ENCODE data around the gene NEB.
A peak's percentile ranks its signal among the peaks of the same experiment; 100 is the strongest.
"Not testable (repeated sequence)": the region's sequence is repeated elsewhere in the genome, so short reads cannot be mapped to it uniquely, and the experiment has no call there.

NEB gene

DNA sequence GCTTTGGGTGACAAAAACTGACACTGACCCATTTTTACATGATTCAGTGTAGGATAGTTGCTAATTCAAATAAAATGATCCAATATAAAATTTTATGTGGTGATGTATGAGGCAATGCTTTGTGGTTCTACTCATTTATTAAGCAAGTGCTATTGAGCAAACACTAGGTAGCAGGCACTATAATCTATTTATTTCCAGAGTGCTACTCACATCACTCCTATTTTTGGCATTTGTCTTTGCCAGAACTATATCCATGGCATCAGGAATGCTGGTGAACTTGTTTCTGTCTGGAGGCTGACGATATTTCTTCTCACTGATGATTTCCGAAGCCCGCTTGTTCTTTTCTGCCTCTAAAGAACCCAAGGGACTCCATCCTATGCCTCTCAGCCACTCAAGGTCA is 84.3 kb downstream of the NEB start:
- FAIRE-seq, result no peak

DNA sequence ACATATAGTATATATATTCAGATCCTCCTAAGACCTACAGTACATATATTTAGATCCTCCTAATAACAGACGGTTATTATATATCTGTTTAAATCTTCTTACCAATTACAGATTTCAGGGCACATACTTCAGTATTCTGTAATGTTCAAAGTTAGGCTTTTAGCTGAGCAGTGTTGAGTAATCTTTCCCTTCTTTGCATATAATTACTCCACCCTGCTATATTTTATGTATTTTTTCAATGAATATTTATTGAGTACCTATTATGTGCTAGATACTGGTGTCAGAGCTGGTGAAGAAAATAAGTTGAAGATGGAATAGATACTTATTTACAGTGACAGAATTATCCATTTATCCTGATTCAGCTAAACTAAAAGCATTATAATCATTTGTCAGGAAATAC is 84.9 kb downstream of the NEB start:
- FAIRE-seq, result no peak

- FAIRE-seq, result not testable (repeated sequence)
Observed at GRCh38 chr2:151646512-151646911, 87.8 kb downstream of the NEB start.

GRCh38 chr2:151644580-151644979 is 89.7 kb downstream of the NEB start:
- no peak for FAIRE-seq

- FAIRE-seq, result not testable (repeated sequence)
Observed at GRCh38 chr2:151641895-151642294, 92.4 kb downstream of the NEB start.

GRCh38 chr2:151640087-151640486 is 94.2 kb downstream of the NEB start:
- no peak for FAIRE-seq

GRCh38 chr2:151638990-151639389 is 95.3 kb downstream of the NEB start:
- FAIRE-seq, result no peak

- no peak for FAIRE-seq
Observed at GRCh38 chr2:151638191-151638933, 95.9 kb downstream of the NEB start.

DNA sequence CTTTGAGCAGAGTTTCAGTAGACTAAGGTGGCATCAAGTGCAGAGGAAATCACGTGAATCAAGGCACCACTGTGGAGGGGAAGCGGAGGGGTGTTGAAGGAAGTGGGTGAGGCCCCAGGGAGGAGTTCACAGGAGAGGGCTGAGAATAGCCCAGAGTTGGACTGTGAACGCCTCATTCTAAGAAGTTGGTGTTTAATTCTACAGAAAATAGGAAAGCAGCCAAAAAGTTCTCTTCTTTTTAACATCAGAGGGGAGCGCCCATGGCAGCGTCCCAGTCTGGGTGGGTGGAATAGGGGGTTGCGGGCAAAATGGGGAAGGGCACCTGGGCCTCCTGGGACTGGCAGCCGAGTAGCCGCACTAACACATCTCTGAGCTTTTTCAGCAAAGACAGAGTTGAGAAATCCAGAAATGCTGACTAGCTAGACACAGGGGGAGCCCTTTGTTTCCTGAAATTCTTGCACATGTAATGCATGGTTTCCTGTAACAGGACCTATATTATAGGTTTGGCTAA is 97.0 kb downstream of the NEB start:
- no peak for FAIRE-seq

GRCh38 chr2:151634736-151635467 is 99.4 kb downstream of the NEB start:
- no peak for FAIRE-seq

DNA sequence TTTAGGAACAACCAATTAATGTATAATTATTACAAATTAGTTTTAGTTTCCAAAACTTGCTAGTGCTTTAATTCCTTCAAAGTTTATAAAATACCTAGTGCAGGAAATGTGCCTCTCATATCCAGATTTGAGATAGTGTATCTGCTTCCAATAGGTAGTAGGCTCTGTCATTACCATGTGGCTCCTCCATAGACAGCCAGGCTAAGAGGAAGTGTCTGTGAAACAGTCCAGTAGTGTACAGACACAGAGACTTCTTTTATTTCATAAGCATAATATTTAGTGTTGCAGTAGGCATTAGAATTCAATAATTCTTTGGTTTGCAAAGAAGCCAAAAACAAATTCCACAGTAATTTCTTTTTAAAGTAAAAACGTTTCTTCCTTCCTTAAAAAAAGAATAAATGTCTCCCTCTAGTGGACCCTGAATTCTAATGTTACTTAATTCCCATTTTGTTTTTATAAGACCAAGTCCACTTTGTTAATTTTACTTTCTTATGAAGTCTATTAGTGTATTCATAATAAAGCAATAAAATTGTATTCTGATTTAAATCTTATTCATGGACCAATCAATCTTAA is 101.2 kb downstream of the NEB start:
- FAIRE-seq, result peak; percentile 96

DNA sequence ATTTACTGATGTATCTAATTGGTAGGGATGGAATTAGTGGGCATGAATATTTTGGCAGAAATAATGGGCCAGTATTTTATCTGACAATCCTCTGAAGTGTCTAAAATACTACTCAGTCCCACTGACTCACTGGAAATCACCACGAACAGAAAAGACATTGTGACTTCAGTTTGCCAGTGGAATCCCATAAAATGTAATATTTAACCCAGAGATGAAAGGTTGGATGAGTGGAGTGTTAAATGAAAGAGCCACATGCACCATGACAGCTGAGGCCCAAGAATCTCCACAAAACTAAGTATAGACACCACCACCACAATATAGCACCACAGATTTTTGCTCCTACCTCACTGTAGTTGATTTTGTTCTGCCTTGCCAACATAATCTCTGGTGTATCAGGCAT is 103.9 kb downstream of the NEB start:
- no peak for FAIRE-seq

DNA sequence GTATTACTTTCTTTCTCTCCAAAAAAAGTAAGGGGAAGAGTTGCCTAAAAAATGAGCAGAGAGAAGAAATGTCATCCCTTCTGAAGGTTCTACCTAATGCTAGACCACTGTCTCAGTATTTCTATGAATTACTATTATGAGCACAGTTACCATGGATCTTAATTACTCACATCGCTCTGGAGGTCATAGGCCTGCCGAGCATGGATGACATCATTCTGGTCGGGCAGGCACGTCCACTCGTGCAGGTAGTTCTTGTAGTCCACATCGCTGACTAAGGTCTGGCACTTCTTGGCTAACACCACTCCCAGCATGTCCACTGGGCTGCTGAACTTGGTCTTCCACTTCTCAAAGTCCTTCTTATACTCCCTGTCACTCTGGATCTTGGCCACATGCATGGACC is 106.9 kb downstream of the NEB start:
- no peak for FAIRE-seq

GRCh38 chr2:151624271-151624670 is 110.0 kb downstream of the NEB start:
- FAIRE-seq, result no peak

DNA sequence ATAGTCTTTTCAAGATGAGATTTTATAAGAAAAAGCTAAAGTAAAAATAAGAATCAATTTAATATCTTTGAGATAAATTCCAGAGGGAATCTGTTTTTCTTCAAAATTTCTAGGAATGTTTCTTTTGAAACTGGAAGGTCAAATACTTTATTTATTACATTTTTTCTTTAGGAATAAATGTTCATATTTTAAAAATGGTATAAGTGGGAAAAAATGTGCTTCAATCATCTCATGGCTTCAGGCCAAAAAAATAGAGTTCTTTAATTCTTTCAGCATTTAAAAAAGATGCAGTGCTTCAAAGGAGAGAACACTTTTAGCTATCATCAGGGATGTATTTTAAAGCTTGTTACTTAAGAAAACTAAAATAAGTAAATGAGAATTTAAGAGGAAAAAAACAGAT is 110.6 kb downstream of the NEB start:
- FAIRE-seq, result no peak

DNA sequence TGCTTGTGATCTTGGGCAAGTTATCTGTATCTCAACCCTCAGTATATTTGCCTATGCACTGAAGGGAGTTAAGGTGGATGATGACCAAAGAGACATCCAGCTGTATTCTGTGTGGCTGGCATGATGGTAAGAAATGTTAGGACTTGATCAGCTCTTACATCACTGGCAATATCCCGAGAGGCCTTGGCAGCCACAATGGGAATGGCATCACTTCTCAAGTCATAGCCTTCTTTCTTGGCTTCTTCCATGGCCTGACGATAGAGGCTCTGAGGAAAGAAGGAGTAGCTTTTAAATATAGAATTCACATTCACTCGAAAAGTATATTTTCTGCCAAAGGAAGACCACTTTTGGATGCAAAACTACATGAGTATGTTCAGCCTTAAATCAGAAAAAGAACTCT is 113.5 kb downstream of the NEB start:
- FAIRE-seq, result no peak

DNA sequence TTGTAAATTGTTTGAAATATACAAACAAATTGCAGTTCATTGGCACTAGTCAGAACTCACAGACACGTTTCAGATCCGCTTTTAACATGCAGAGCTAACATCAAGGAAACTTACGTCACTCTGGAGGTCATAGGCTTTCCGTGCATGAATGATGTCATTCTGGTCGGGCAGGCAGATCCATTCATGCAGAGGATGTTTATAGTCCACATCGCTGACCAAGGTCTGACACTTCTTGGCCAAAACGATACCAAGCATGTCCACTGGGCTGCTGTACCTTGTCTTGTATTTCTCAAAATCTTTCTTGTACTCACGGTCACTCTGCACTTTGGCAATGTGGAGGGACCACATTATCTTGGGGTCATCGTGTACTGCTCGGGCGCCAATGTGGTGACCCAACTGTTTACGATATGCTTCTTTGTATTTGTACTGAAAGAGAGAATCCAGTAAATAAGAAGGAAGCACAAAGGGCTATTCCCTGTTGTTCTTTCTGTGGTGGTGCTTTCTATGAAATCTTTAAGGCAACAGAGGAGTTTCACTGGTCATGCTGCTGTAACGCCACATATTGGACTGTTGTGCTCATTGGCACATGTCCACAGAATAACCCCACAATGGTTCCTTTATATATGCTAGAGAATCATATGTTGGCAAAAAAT is 114.8 kb downstream of the NEB start:
- no peak for FAIRE-seq

GRCh38 chr2:151616760-151617339 is 117.4 kb downstream of the NEB start:
- no peak for FAIRE-seq

GRCh38 chr2:151614606-151615306 is 119.5 kb downstream of the NEB start:
- no peak for FAIRE-seq

DNA sequence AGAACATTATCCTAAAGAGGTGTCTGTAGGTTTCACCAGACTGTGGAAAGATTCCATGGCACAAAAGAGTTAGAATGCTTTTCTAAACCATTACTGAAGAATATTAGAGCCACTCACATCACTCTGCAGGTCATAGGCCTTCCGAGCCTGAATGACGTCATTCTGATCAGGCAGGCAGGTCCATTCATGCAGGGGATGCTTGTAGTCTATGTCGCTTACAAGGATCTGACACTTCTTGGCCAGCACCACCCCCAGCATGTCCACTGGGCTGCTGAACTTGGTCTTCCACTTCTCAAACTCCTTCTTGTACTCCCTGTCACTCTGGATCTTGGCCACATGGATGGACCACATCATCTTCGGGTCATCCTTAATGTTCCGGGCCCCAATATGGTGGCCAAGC is 120.1 kb downstream of the NEB start:
- no peak for FAIRE-seq

- FAIRE-seq, result no peak
Observed at GRCh38 chr2:151611351-151611750, 122.9 kb downstream of the NEB start.

- no peak for FAIRE-seq
Observed at GRCh38 chr2:151610310-151610709, 124.0 kb downstream of the NEB start.
